K562 (cell line): ENCODE measurements around the gene XKRX. TPM values are rescaled to one million over a fixed set of nuclear protein-coding genes. Genes with fewer than 3 reads are reported as not detected.

Source experiments
- ATAC-seq: fragments of 200-7000 bp; cut with Tn5 transposase; 3 replicates; pipeline ENCODE4 v1.9.1; 2020; ENCODE audit warnings: moderate library complexity
- BruUV-seq: library from RNA; stranded (reverse); fragments of 400-500 nt; replicated peaks from 2 replicates; lab custom pipeline; 2021; lab: Mats Ljungman, UMichigan
- CTCF ChIA-PET: fragments of 300-600 bp; formaldehyde crosslinking; extraction: SDS; loops from one replicate; lab custom pipeline; 2021; ENCODE audit warnings: low intra/inter-chr PET ratio; lab: Yijun Ruan, JAX
- POLR2A ChIA-PET: fragments of 300-600, 350-650 bp; sonication (Branson Sonifier 250); formaldehyde crosslinking; extraction: SDS; loops from one replicate; lab custom pipeline; 2021; ENCODE audit warnings: antibody characterized with exemption, inconsistent platforms; lab: Yijun Ruan, JAX
- DNase-seq, 4 experiments: peaks; one replicate each; pipeline versions ENCODE4 v3.0.0 to v3.0.0-alpha.2; 2011 to 2018; ENCODE audit warnings: low spot score in 3 of 4, mixed read lengths in 3 of 4; ENCODE audit errors: extremely low read depth in 1 of 4
- FAIRE-seq: peaks from 2 replicates; lab custom pipeline; 2011; peaks lifted over from hg19 to GRCh38; lab: Jason Lieb, UNC
- H2AFZ ChIP-seq: 2 replicates; pipeline ENCODE4 v1.6.0; 2011; ENCODE audit warnings: low read depth, low read length, control low read depth, inconsistent platforms
- H3K27ac ChIP-seq: fragments of 200-600 bp; 3 replicates; pipeline ENCODE4 v1.8.0; 2011; ENCODE audit warnings: low read depth, mild to moderate bottlenecking, control low read depth, inconsistent platforms, low read length, moderate library complexity, mixed read lengths; ENCODE audit errors: extremely low read depth
- H3K27me3 ChIP-seq, 2 experiments: fragments of 300-600 bp in 1 of 2; 2 replicates in 1 of 2; 3 replicates in 1 of 2; pipeline versions ENCODE4 v1.6.0 to v1.8.0; 2011; ENCODE audit warnings: inconsistent platforms in 2 of 2, low read length in 2 of 2, mild to moderate bottlenecking in 1 of 2, mixed read lengths in 1 of 2, moderate library complexity in 1 of 2; ENCODE audit not compliant: control insufficient read depth in 2 of 2, insufficient read depth in 2 of 2
- H3K36me3 ChIP-seq: fragments of 300-600 bp; 3 replicates; pipeline ENCODE4 v1.8.0; 2011; ENCODE audit warnings: mild to moderate bottlenecking, low read length, inconsistent platforms; ENCODE audit not compliant: control insufficient read depth, insufficient read depth
- H3K4me1 ChIP-seq, 2 experiments: fragments of 200-600 bp in 1 of 2; replicated peaks in 1 of 2; 2 replicates in 1 of 2; 3 replicates in 1 of 2; pipeline versions ENCODE4 v1.5.1 to v1.8.0; 2011; ENCODE audit warnings: inconsistent platforms in 2 of 2, low read length in 2 of 2, mild to moderate bottlenecking in 1 of 2, mixed read lengths in 1 of 2, moderate library complexity in 1 of 2; ENCODE audit not compliant: control insufficient read depth in 2 of 2, insufficient read depth in 2 of 2
- H3K4me2 ChIP-seq: 2 replicates; pipeline ENCODE4 v1.6.1; 2011; ENCODE audit warnings: low read length, control low read depth, inconsistent platforms, mixed read lengths; ENCODE audit not compliant: insufficient read depth
- H3K4me3 ChIP-seq: fragments of 200-600 bp; sonication (generic), shearing (Covaris generic); 2 replicates; pipeline ENCODE4 v1.5.1; 2016; ENCODE audit warnings: control low read depth, inconsistent platforms
- H3K79me2 ChIP-seq: fragments of 200-600 bp; 3 replicates; pipeline ENCODE4 v1.8.0; 2011; ENCODE audit warnings: low read length, inconsistent platforms; ENCODE audit not compliant: control insufficient read depth, insufficient read depth
- H3K9ac ChIP-seq, 2 experiments: 2 replicates each; pipeline versions ENCODE4 v1.6.0 to v1.6.1; 2011; ENCODE audit warnings: low read depth in 2 of 2, low read length in 2 of 2, control low read depth in 1 of 2, inconsistent platforms in 1 of 2, mild to moderate bottlenecking in 1 of 2, mixed read lengths in 1 of 2; ENCODE audit not compliant: insufficient read depth in 1 of 2
- H3K9me1 ChIP-seq: one replicate; pipeline ENCODE4 v1.6.0; 2011; ENCODE audit warnings: inconsistent platforms, mild to moderate bottlenecking, low read length, moderate library complexity; ENCODE audit not compliant: control insufficient read depth, insufficient read depth
- H3K9me3 ChIP-seq: replicated peaks from 2 replicates; pipeline ENCODE4 v1.5.1; 2011; ENCODE audit warnings: low read depth, low read length, inconsistent platforms; ENCODE audit not compliant: control insufficient read depth, insufficient read depth
- H4K20me1 ChIP-seq: replicated peaks from 2 replicates; pipeline ENCODE4 v1.6.1; 2011; ENCODE audit warnings: low read length, inconsistent platforms, mixed read lengths; ENCODE audit not compliant: control insufficient read depth, insufficient read depth
- BMI1 ChIP-seq: fragments of 150-350 bp; IDR thresholded peaks from 2 replicates; pipeline ENCODE4 v1.6.1; 2014; ENCODE audit warnings: low read length
- CREB5 ChIP-seq: fragments of 250-450 bp; sonication (Bioruptor Pico); IDR thresholded peaks from 2 replicates; pipeline ENCODE4 v1.5.0; 2020; ENCODE audit warnings: mild to moderate bottlenecking
- ELF2 ChIP-seq: fragments of 250-450 bp; sonication (Bioruptor Pico); IDR thresholded peaks from 2 replicates; pipeline ENCODE4 v1.5.0; 2021; ENCODE audit warnings: mild to moderate bottlenecking
- ETS1 ChIP-seq: conservative IDR thresholded peaks from 2 replicates; pipeline ENCODE4 v1.6.1; 2011; ENCODE audit warnings: low read depth, mild to moderate bottlenecking, low read length; ENCODE audit not compliant: control insufficient read depth
- FOS ChIP-seq: IDR thresholded peaks from 3 replicates; pipeline ENCODE4 v1.6.1; 2011; ENCODE audit not compliant: insufficient read length; ENCODE audit errors: extremely low read depth
- FOXJ3 ChIP-seq: sonication (generic); formaldehyde crosslinking; IDR thresholded peaks from 2 replicates; pipeline ENCODE4 v1.4.0; 2020; ENCODE audit warnings: mild to moderate bottlenecking, missing genetic modification reagents
- HCFC1 ChIP-seq: IDR thresholded peaks from 2 replicates; pipeline ENCODE4 v1.6.1; 2012; ENCODE audit warnings: low read depth, low read length, improper control_type of control experiment
- HDAC8 ChIP-seq: fragments of 450-650 bp; IDR thresholded peaks from 2 replicates; pipeline ENCODE4 v1.6.1; 2016; ENCODE audit warnings: mild to moderate bottlenecking, missing genetic modification characterization, moderate library complexity, missing compliant biosample characterization
- NCOR1 ChIP-seq: fragments of 450-650 bp; IDR thresholded peaks from 2 replicates; pipeline ENCODE4 v1.6.1; 2016; ENCODE audit warnings: mild to moderate bottlenecking, moderate library complexity
- NFIC ChIP-seq: fragments of 450-650 bp; IDR thresholded peaks from 2 replicates; pipeline ENCODE4 v1.6.1; 2017; ENCODE audit warnings: mild to moderate bottlenecking, inconsistent platforms
- POLR2B ChIP-seq: fragments of 450-650 bp; IDR thresholded peaks from 2 replicates; pipeline ENCODE4 v1.6.1; 2018; ENCODE audit warnings: low read depth; ENCODE audit not compliant: partially characterized antibody
- RBM15 ChIP-seq: fragments of 200-400 bp; formaldehyde crosslinking; IDR thresholded peaks from 2 replicates; pipeline ENCODE4 v1.6.1; 2018; ENCODE audit warnings: mild to moderate bottlenecking, low read length, moderate library complexity; ENCODE audit not compliant: insufficient read depth
- SIN3B ChIP-seq: fragments of 450-650 bp; IDR thresholded peaks from 2 replicates; pipeline ENCODE4 v1.6.1; 2017; ENCODE audit warnings: low read depth, mild to moderate bottlenecking, moderate library complexity
- SLC30A9 ChIP-seq: fragments of 250-450 bp; sonication (Bioruptor Pico); IDR thresholded peaks from 2 replicates; pipeline ENCODE4 v1.8.0; 2022; ENCODE audit warnings: mild to moderate bottlenecking, moderate library complexity
- SUPT5H ChIP-seq: fragments of 450-650 bp; IDR thresholded peaks from 2 replicates; pipeline ENCODE4 v1.6.1; 2016
- THAP12 ChIP-seq: fragments of 250-450 bp; sonication (Bioruptor Pico); IDR thresholded peaks from 2 replicates; pipeline ENCODE4 v1.9.0; 2021; ENCODE audit warnings: mild to moderate bottlenecking, inconsistent platforms
- ZBED1 ChIP-seq: IDR thresholded peaks from 2 replicates; pipeline ENCODE4 v1.6.1; 2014
- ZNF512 ChIP-seq: IDR thresholded peaks from 2 replicates; pipeline ENCODE4 v1.6.1; 2016; ENCODE audit warnings: missing genetic modification characterization, missing compliant biosample characterization
- WGBS: fragments of 100-300 bp; shearing (Covaris generic); methylation state at CpG from one replicate; pipeline ENCODE4 v1.1.6; 2016; ENCODE audit warnings: low coverage, mixed read lengths; ENCODE audit not compliant: insufficient coverage; ENCODE audit errors: missing lambda C conversion rate; 5-methylcytosine and 5-hydroxymethylcytosine counted together
- in situ Hi-C: fragments of 300-500 bp; cut with MboI; formaldehyde crosslinking; loops from 4 replicates; pipeline ENCODE4 v1.15.0; 2018; ENCODE audit warnings: inconsistent platforms, mixed read lengths
- intact Hi-C: fragments of 100-400 bp; cut with micrococcal nuclease; formaldehyde crosslinking; loops from 2 replicates; pipeline ENCODE4 v1.14.2; 2022
- polyA plus RNA-seq, 8 experiments: library from polyadenylated mRNA; depleted of rRNA in 4 of 8; stranded (reverse) in 5 of 8; unstranded in 3 of 8; fragments of >200 nt; fragmentation: Nextera tagmentation in 2 of 8; fragmentation: Illumina TruSeq in 1 of 8; extraction: Ambion mirVana in 2 of 8; extraction: Trizol in 1 of 8; gene quantifications; 2 replicates each; pipeline versions ENCODE4 v1.2.1 to v1.2.3, GENCODE V29; 2011 to 2014; ENCODE audit warnings: inconsistent platforms in 1 of 8, missing spikeins in 1 of 8
- total RNA-seq, 7 experiments: library from RNA; depleted of rRNA in 6 of 7; stranded (reverse); fragments of >200 nt in 6 of 7; fragmentation: Illumina TruSeq in 2 of 7; extraction: Trizol in 2 of 7; gene quantifications; 2 replicates each; pipeline versions ENCODE4 v1.2.1 to v1.2.3, GENCODE V29; 2011 to 2021; ENCODE audit warnings: low replicate concordance in 1 of 7

XKRX gene
- total and polyA plus RNA-seq, 9 of the 15 experiments (the other 6 are each of a cell fraction or from before 2014, with no cell fraction given) = 0.03 TPM; not detected in 8

GRCh38 chrX:100864657-100865391 lies 63.9 kb downstream of the XKRX start:
- intact Hi-C loops (no loop called here), in situ Hi-C loops (no loop called here)
- Histone ChIP-seq H3K4me1 (no peaks in the 10 kb centered on the region), H3K27me3 (peaks cover 0 to 9% of the 10 kb centered on the region in 2 experiments; a peak in 3 of 5 replicates), H3K9me3 (no peaks in the 10 kb centered on the region), H3K79me2 (no peaks in the 10 kb centered on the region), H3K4me2 (no peak overlapping the region), H3K9me1 (no peaks in the 10 kb centered on the region), H3K27ac (no peak overlapping the region), H2AFZ (no peak overlapping the region), H3K4me3 (no peak overlapping the region), H4K20me1 (no peaks in the 10 kb centered on the region), H3K36me3 (no peaks in the 10 kb centered on the region), H3K9ac (no peak overlapping the region)
- TF ChIP-seq SUPT5H (no peak), ELF2 (CRISPR knock-in tag) (no peak), THAP12 (no peak), POLR2B (no peak), ZNF512 (tag) (no peak), ETS1 (no peak), CREB5 (CRISPR knock-in tag) (no peak), FOS (no peak), SIN3B (no peak), HDAC8 (tag) (no peak), RBM15 (no peak), SLC30A9 (CRISPR knock-in tag) (no peak), BMI1 (no peak), FOXJ3 (CRISPR knock-in tag) (no peak), ZBED1 (no peak), NCOR1 (no peak), NFIC (no peak), HCFC1 (no peak)
- DNase-seq = no peak
- ChIA-PET CTCF (no interaction called here), POLR2A (no interaction called here)
- BruUV-seq = no TSS peak
- no peak for FAIRE-seq
- no peak for ATAC-seq
- 0% methylated on average over 2 of the region's 2 CpGs for WGBS
